GM19463 (cell line): Measurements from ENCODE around the gene CHTF18.
"Not testable (repeated sequence)": the region's sequence is repeated elsewhere in the genome, so short reads cannot be mapped to it uniquely, and the experiment has no call there.

Source experiments
- ATAC-seq: cut with Tn5 transposase; IDR thresholded peaks from one replicate; pipeline ENCODE4 v1.9.1; 2021; ENCODE audit warnings: mild to moderate bottlenecking, moderate library complexity; ENCODE audit not compliant: unreplicated experiment

CHTF18 gene

GRCh38 chr16:774086-775001 is 14.1 kb upstream of the CHTF18 start:
- ATAC-seq = no peak

GRCh38 chr16:775236-775796 is 13.1 kb upstream of the CHTF18 start:
- ATAC-seq = no peak

GRCh38 chr16:776298-776697 is 12.1 kb upstream of the CHTF18 start:
- ATAC-seq = not testable (repeated sequence)

GRCh38 chr16:776824-777223 is 11.6 kb upstream of the CHTF18 start:
- ATAC-seq = no peak

- ATAC-seq = no peak
Observed at GRCh38 chr16:777826-778225, 10.6 kb upstream of the CHTF18 start.

GRCh38 chr16:778447-778846 is 10.0 kb upstream of the CHTF18 start:
- no peak for ATAC-seq

GRCh38 chr16:778909-779527 is 9.4 kb upstream of the CHTF18 start:
- no peak for ATAC-seq

GRCh38 chr16:779561-779960 is 8.9 kb upstream of the CHTF18 start:
- no peak for ATAC-seq

- no peak for ATAC-seq
Observed at GRCh38 chr16:780296-780695, 8.1 kb upstream of the CHTF18 start.

- no peak for ATAC-seq
Observed at GRCh38 chr16:781346-782010, 6.9 kb upstream of the CHTF18 start.

GRCh38 chr16:782258-782657 is 6.2 kb upstream of the CHTF18 start:
- no peak for ATAC-seq

GRCh38 chr16:782766-783403 is 5.5 kb upstream of the CHTF18 start:
- no peak for ATAC-seq

- ATAC-seq = no peak
Observed at GRCh38 chr16:783404-784161, 4.8 kb upstream of the CHTF18 start.

GRCh38 chr16:784431-784830 is 4.0 kb upstream of the CHTF18 start:
- no peak for ATAC-seq

- ATAC-seq = no peak
Observed at GRCh38 chr16:785563-786535, 2.6 kb upstream of the CHTF18 start.

- ATAC-seq = no peak
Observed at GRCh38 chr16:787321-787966, 976 bp upstream of the CHTF18 start.

- ATAC-seq = no peak
Observed at GRCh38 chr16:787978-788398, 432 bp upstream of the CHTF18 start, which contains the start of gene RPUSD1. Gene RPUSD1 (minus strand): TSS chr16:788381. CDS start chr16:787737, 644 bp downstream.

- ATAC-seq = no peak
Observed at GRCh38 chr16:789191-789850, 901 bp downstream of the CHTF18 start.
